ENCODE data around the gene NUDT22.

Gene NUDT22

DNA sequence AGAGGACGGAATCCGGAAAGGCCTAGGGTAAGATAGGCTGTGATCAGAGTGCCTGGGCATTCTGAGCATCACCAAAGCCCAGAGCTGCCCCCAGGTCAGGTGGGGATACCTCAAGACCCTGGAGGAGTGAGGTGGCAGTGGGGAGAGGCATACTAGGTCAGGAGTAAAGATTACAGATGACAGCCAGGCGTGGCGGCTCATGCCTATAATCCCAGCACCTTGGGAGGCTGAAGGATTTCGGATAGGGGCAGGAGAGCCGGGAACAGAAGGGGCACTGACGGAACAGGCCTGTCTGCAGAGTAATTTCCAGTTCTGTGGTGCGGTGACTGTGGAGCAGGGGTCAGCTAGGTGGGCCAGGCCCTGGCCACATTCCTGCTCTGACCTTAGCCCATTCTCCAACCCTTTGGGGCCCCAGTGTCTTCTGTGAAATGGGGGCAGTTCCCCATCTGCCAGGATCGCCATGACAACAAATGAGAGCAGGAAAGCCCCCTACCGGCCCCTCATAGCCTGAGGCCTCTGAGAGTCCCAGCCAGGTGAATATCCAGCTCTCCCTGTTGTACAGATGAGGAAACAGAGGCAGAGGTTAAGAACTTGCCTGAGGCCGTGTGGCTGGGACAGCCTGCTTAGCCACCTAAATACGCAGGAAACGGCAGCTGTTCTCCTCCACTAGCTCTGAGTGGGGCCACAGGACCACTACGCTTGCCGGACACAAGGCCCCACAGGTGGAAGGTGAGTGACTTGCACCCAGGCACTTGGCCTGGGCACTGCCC is 49.1 kb downstream of the NUDT22 start:
- no peak for DNase-seq (ENCODE audit: low spot score)

DNA sequence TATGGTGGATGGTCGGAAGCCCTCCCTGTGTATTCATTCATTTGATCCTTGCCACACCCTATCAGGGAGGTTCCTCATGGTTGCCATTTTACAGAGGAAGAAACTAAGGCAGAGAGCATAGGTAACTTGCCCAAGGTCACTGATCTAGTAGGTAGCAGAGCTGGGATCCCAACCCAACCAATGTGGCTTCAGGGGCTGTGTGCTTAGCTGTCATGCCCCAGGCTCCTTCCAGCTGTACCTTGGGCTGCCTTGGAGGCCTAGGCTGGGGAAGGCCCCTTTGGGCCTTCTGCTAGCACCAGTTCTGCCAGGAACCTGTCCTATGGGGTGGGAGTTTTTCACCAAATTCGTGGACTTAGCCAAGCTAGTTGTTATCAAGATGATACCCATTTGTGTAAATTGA is 49.8 kb downstream of the NUDT22 start:
- DNase-seq (ENCODE audit: low spot score): no peak

DNA sequence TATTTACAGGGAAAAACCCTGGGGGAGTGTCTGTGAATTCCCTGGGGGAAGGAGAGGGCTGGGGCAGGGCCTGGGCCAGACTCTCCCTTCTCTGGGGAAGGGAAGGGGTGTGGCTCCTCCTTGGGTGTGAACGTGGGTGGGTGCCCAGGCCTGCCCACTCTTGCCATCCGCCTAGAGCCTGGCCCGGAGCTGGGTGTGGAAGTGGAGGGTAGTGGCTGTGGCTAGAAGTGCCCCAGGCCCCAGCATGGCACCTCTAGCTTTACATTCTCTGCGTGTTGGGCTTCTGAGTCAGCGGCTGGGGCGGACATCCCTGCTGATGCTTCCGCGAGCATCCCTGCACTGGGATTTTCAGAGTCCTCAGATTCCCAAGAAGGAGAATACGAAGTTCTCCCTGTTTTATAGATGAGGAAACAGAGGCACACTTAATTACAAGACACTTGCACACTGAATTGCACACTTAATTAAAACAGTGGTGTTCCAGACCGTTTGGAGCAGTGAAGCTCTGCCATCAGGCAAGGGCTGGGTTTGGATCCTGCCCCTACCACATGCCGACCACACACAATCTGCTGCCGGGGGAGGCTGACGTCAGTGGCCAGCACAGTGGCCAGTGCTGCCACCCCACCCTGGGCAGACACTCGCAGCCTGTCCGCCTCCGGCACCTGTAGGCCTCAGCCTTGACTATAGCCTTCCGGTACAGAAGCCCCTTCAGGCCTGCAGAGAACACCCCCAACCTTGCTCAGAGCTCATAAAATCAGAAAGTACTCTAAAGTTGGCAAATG is 50.8 kb downstream of the NUDT22 start:
- DNase-seq (ENCODE audit: low spot score): no peak

DNA sequence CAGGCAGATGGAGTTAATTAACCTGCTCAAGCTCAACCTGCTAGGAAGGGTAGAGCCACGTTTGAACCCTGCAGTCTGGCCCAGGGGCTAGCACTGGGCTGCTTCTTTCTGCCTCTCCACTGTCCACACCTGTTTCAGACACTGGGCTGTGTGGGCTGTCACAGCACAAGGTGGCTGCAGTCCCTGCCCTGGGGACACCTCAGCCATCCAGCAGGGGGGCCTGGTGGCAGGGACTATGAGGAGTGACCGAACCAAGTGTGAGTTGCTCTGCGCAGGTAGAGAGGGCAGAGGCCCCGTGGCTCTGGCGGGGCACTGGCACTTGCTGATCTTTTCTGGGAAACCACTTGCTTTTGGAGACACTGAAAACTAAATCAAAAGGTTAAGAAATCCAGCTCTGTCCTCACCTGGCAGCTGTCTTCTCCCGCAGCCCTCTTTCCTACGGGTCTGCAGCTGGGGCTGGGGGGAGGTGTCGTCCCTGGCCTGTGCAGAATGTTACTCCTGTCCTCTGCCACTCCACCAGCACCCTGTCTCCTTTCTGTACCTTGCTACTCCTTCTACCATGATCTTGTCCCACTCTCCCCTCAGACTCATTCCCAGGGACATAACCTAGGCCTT is 52.6 kb downstream of the NUDT22 start:
- no peak for DNase-seq (ENCODE audit: low spot score)
